OCI-LY3 (cell line): ENCODE measurements around the gene HIVEP2.

Experiments used
- H2AFZ ChIP-seq: fragments of 200-600, 300-600 bp; shearing (Covaris generic); 2 replicates; pipeline ENCODE4 v1.6.0; 2014; ENCODE audit warnings: antibody characterized with exemption, low read depth, low read length
- H3K27ac ChIP-seq: fragments of 200-600, 300-600 bp; sonication (generic); 2 replicates; pipeline ENCODE4 v1.5.1; 2014; ENCODE audit warnings: mild to moderate bottlenecking, low read length, moderate library complexity, mixed read lengths
- H3K27me3 ChIP-seq: fragments of 200-600, 300-600 bp; sonication (generic); 2 replicates; pipeline ENCODE4 v1.6.1; 2014; ENCODE audit warnings: low read depth, low read length, mixed read lengths
- H3K36me3 ChIP-seq: fragments of 200-600, 300-600 bp; sonication (generic); replicated peaks from 2 replicates; pipeline ENCODE3; 2014; ENCODE audit warnings: low read depth, low read length, mixed read lengths
- H3K4me1 ChIP-seq: fragments of 300-600, 200-600 bp; sonication (generic); 2 replicates; pipeline ENCODE4 v1.6.1; 2014; ENCODE audit warnings: low read length, mixed read lengths
- H3K4me2 ChIP-seq: fragments of 200-600, 300-600 bp; sonication (generic); 2 replicates; pipeline ENCODE4 v1.6.1; 2014; ENCODE audit warnings: low read length, mixed read lengths
- H3K4me3 ChIP-seq: fragments of 300-600, 200-600 bp; sonication (generic); 2 replicates; pipeline ENCODE4 v1.5.1; 2014; ENCODE audit warnings: antibody characterized with exemption, mild to moderate bottlenecking, low read length, moderate library complexity
- H3K79me2 ChIP-seq: fragments of 300-600, 200-600 bp; shearing (Covaris generic); 2 replicates; pipeline ENCODE4 v1.6.1; 2014; ENCODE audit warnings: mild to moderate bottlenecking, low read length, mixed read lengths
- H3K9ac ChIP-seq: fragments of 300-600, 200-600 bp; shearing (Covaris generic); 2 replicates; pipeline ENCODE4 v1.6.0; 2014; ENCODE audit warnings: mild to moderate bottlenecking, low read length, moderate library complexity
- H3K9me3 ChIP-seq: fragments of 200-600, 300-600 bp; shearing (Covaris generic); 2 replicates; pipeline ENCODE4 v1.6.1; 2014; ENCODE audit warnings: low read length, mixed read lengths; ENCODE audit not compliant: insufficient read depth
- H4K20me1 ChIP-seq: fragments of 200-600, 300-600 bp; sonication (generic); 2 replicates; pipeline ENCODE4 v1.6.1; 2016; ENCODE audit warnings: low read length, mixed read lengths; ENCODE audit not compliant: insufficient read depth
- EZH2phosphoT487 ChIP-seq: fragments of 200-600 bp; shearing (Covaris generic); IDR thresholded peaks from 2 replicates; pipeline ENCODE4 v1.6.1; 2018; ENCODE audit warnings: antibody characterized with exemption, mixed run types, low read depth
- TF ChIP-seq, protein P1 (sequence below): fragments of 200-600, 300-600 bp; sonication (generic); IDR thresholded peaks from 2 replicates; pipeline ENCODE4 v1.5.1; 2014; ENCODE audit warnings: antibody characterized with exemption, low read length, low read depth

Gene HIVEP2

GRCh38 chr6:142903812-142904211, 41.2 kb downstream of the HIVEP2 start:
- Histone ChIP-seq H3K36me3 (peaks cover 3% of the 10 kb centered on the region), H3K27ac (no peak overlapping the region), H3K9me3 (no peaks in the 10 kb centered on the region), H3K9ac (no peak overlapping the region), H3K4me2 (no peak overlapping the region), H3K79me2 (peaks cover 57% of the 10 kb centered on the region), H3K4me3 (no peak overlapping the region), H3K27me3 (no peaks in the 10 kb centered on the region), H2AFZ (no peak overlapping the region), H3K4me1 (peaks cover 36% of the 10 kb centered on the region), H4K20me1 (peaks cover 10% of the 10 kb centered on the region; the same call in 1 of the 2 replicates)
- no peak for TF ChIP-seq EZH2phosphoT487
- TF ChIP-seq, protein P1, sequence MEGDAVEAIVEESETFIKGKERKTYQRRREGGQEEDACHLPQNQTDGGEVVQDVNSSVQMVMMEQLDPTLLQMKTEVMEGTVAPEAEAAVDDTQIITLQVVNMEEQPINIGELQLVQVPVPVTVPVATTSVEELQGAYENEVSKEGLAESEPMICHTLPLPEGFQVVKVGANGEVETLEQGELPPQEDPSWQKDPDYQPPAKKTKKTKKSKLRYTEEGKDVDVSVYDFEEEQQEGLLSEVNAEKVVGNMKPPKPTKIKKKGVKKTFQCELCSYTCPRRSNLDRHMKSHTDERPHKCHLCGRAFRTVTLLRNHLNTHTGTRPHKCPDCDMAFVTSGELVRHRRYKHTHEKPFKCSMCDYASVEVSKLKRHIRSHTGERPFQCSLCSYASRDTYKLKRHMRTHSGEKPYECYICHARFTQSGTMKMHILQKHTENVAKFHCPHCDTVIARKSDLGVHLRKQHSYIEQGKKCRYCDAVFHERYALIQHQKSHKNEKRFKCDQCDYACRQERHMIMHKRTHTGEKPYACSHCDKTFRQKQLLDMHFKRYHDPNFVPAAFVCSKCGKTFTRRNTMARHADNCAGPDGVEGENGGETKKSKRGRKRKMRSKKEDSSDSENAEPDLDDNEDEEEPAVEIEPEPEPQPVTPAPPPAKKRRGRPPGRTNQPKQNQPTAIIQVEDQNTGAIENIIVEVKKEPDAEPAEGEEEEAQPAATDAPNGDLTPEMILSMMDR = no peak

GRCh38 chr6:142902636-142903053, 42.3 kb downstream of the HIVEP2 start:
- Histone ChIP-seq H3K27ac (no peak overlapping the region), H4K20me1 (peaks cover 10% of the 10 kb centered on the region; the same call in 1 of the 2 replicates), H3K36me3 (no peaks in the 10 kb centered on the region), H3K4me3 (no peak overlapping the region), H2AFZ (no peak overlapping the region), H3K27me3 (no peaks in the 10 kb centered on the region), H3K9ac (no peak overlapping the region), H3K4me2 (peak overlapping the region; percentile 32), H3K4me1 (peaks cover 26% of the 10 kb centered on the region), H3K79me2 (peaks cover 48% of the 10 kb centered on the region), H3K9me3 (no peaks in the 10 kb centered on the region)
- TF ChIP-seq, protein P1 = no peak
- TF ChIP-seq EZH2phosphoT487 = no peak

DNA sequence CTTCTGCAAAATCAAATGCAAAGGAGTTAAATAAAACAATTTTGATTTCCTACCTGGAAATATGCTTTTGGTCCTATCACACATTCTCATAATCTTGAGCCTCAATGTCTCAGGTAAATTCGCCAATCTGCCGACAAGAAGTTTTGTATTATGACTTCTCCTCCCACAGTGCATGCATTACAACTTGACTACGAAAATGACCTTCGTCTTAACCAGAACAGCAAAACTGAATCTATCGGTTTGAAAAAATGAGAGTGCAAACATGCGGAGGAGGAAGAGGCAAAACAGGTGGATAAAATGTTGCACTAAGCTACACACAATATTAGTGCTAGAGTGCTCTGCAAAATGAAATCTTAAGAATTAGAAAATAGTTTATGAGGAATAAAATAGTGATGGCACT, 43.4 kb downstream of the HIVEP2 start:
- no peak overlapping the region for H3K9ac ChIP-seq
- H3K79me2 ChIP-seq = peaks cover 41% of the 10 kb centered on the region
- no peak overlapping the region for H3K27ac ChIP-seq
- H3K36me3 ChIP-seq = no peaks in the 10 kb centered on the region
- H3K27me3 ChIP-seq = no peaks in the 10 kb centered on the region
- peaks cover 10% of the 10 kb centered on the region; the same call in 1 of the 2 replicates for H4K20me1 ChIP-seq
- no peak overlapping the region for H3K4me3 ChIP-seq
- H3K9me3 ChIP-seq = no peaks in the 10 kb centered on the region
- no peak overlapping the region for H3K4me2 ChIP-seq
- peaks cover 17% of the 10 kb centered on the region for H3K4me1 ChIP-seq
- no peak overlapping the region for H2AFZ ChIP-seq
- TF ChIP-seq EZH2phosphoT487 = no peak
- TF ChIP-seq, protein P1 = no peak

GRCh38 chr6:142900227-142900971, 44.6 kb downstream of the HIVEP2 start:
- Histone ChIP-seq H2AFZ (no peak overlapping the region), H3K4me3 (no peak overlapping the region), H3K27ac (no peak overlapping the region), H3K4me2 (no peak overlapping the region), H3K36me3 (no peaks in the 10 kb centered on the region), H3K27me3 (no peaks in the 10 kb centered on the region), H3K79me2 (peaks cover 34% of the 10 kb centered on the region), H3K4me1 (peaks cover 13% of the 10 kb centered on the region), H3K9ac (no peak overlapping the region), H4K20me1 (peaks cover 10% of the 10 kb centered on the region; the same call in 1 of the 2 replicates), H3K9me3 (no peaks in the 10 kb centered on the region)
- TF ChIP-seq EZH2phosphoT487 = no peak
- TF ChIP-seq, protein P1 = no peak
